HepG2 (cell line): ENCODE data around the gene PTPRCAP. TPM values are rescaled to one million over a fixed set of nuclear protein-coding genes. Genes with fewer than 3 reads are reported as not detected.

Experiments used
- ATAC-seq: fragments of 200-7000 bp; cut with Tn5 transposase; 3 replicates; pipeline ENCODE4 v1.9.1; 2020; ENCODE audit warnings: mild to moderate bottlenecking, moderate library complexity
- BruUV-seq: library from RNA; stranded (reverse); fragments of 400-500 nt; replicated peaks from 2 replicates; lab custom pipeline; 2021; lab: Mats Ljungman, UMichigan
- CTCF ChIA-PET: fragments of 300-600 bp; formaldehyde crosslinking; extraction: SDS; loops from one replicate; lab custom pipeline; 2021; ENCODE audit warnings: low total read pairs, inconsistent platforms, low intra/inter-chr PET ratio; lab: Yijun Ruan, JAX
- POLR2A ChIA-PET: fragments of 350-600 bp; sonication (Branson Sonifier 250); formaldehyde crosslinking; loops from one replicate; lab custom pipeline; 2020; ENCODE audit warnings: antibody characterized with exemption, inconsistent platforms; lab: Yijun Ruan, JAX
- DNase-seq: peaks from one replicate; pipeline ENCODE4 v3.0.0-alpha.2; 2015; ENCODE audit warnings: low spot score
- FAIRE-seq: peaks from 3 replicates; lab custom pipeline; 2011; peaks lifted over from hg19 to GRCh38; lab: Jason Lieb, UNC
- H2AFZ ChIP-seq: one replicate; pipeline ENCODE4 v1.6.1; 2011; ENCODE audit warnings: low read length, inconsistent platforms
- H3K27ac ChIP-seq: fragments of 300-600 bp; 3 replicates; pipeline ENCODE4 v1.8.0; 2011; ENCODE audit warnings: mixed run types, mild to moderate bottlenecking, mixed read lengths, low read length, inconsistent platforms; ENCODE audit not compliant: insufficient read depth; ENCODE audit errors: extremely low read length
- H3K27me3 ChIP-seq, 2 experiments: fragments of 200-600 bp in 1 of 2; 2 replicates in 1 of 2; 3 replicates in 1 of 2; pipeline versions ENCODE4 v1.6.0 to v1.8.0; 2011; ENCODE audit warnings: low read length in 2 of 2, mild to moderate bottlenecking in 2 of 2, moderate library complexity in 2 of 2, inconsistent platforms in 1 of 2; ENCODE audit not compliant: insufficient read depth in 2 of 2, control insufficient read depth in 1 of 2
- H3K36me3 ChIP-seq, 2 experiments: fragments of 200-600 bp in 1 of 2; replicated peaks in 1 of 2; 2 replicates in 1 of 2; 3 replicates in 1 of 2; pipeline versions ENCODE4 v1.5.1 to v1.8.0; 2011; ENCODE audit warnings: low read length in 2 of 2, inconsistent platforms in 1 of 2; ENCODE audit not compliant: insufficient read depth in 2 of 2, control insufficient read depth in 1 of 2
- H3K4me1 ChIP-seq: 2 replicates; pipeline ENCODE4 v1.5.1; 2012; ENCODE audit warnings: low read length, inconsistent platforms; ENCODE audit not compliant: insufficient read depth
- H3K4me2 ChIP-seq: 2 replicates; pipeline ENCODE4 v1.6.0; 2011; ENCODE audit warnings: low read depth, low read length, inconsistent platforms
- H3K4me3 ChIP-seq, 3 experiments: fragments of 200-600 bp in 1 of 3; sonication (generic), shearing (Covaris generic) in 1 of 3; replicated peaks in 1 of 3; 2 replicates each; pipeline ENCODE4 v1.5.1; 2011 to 2016; ENCODE audit warnings: low read length in 3 of 3, inconsistent platforms in 2 of 3, low read depth in 2 of 3, mild to moderate bottlenecking in 2 of 3, control low read depth in 1 of 3, mixed read lengths in 1 of 3; ENCODE audit not compliant: insufficient read depth in 1 of 3
- H3K79me2 ChIP-seq: one replicate; pipeline ENCODE4 v1.6.1; 2011; ENCODE audit warnings: low read length, inconsistent platforms; ENCODE audit not compliant: insufficient read depth
- H3K9ac ChIP-seq: 2 replicates; pipeline ENCODE4 v1.6.0; 2011; ENCODE audit warnings: mild to moderate bottlenecking, low read depth, low read length, inconsistent platforms; ENCODE audit not compliant: insufficient read depth
- H3K9me3 ChIP-seq: 2 replicates; pipeline ENCODE4 v1.5.1; 2012; ENCODE audit warnings: mild to moderate bottlenecking, low read length
- H4K20me1 ChIP-seq: 2 replicates; pipeline ENCODE4 v1.6.0; 2011; ENCODE audit warnings: inconsistent platforms, mild to moderate bottlenecking, low read length, moderate library complexity; ENCODE audit not compliant: insufficient read depth
- CEBPG ChIP-seq: IDR thresholded peaks from 2 replicates; pipeline ENCODE4 v1.6.1; 2016
- FOXA1 ChIP-seq, 2 experiments: fragments of 450-650 bp in 1 of 2; sonication (generic) in 1 of 2; formaldehyde crosslinking in 1 of 2; IDR thresholded peaks; 2 replicates each; pipeline versions ENCODE4 v1.4.0 to v1.6.1; 2016 to 2020; ENCODE audit warnings: missing genetic modification reagents in 1 of 2
- FOXJ3 ChIP-seq: sonication (generic); formaldehyde crosslinking; IDR thresholded peaks from 2 replicates; pipeline ENCODE4 v1.4.0; 2020; ENCODE audit warnings: missing genetic modification reagents, mild to moderate bottlenecking, borderline replicate concordance
- HES4 ChIP-seq: sonication (generic); formaldehyde crosslinking; IDR thresholded peaks from 2 replicates; pipeline ENCODE4 v1.9.0; 2021; ENCODE audit warnings: mild to moderate bottlenecking, missing genetic modification reagents, borderline replicate concordance
- HNRNPL ChIP-seq: fragments of 200-400 bp; formaldehyde crosslinking; IDR thresholded peaks from 2 replicates; pipeline ENCODE4 v1.6.1; 2017; ENCODE audit warnings: mild to moderate bottlenecking, low read depth, low read length
- NFE2L2 ChIP-seq: fragments of 150-350 bp; IDR thresholded peaks from 2 replicates; pipeline ENCODE4 v1.6.1; 2014; ENCODE audit warnings: low read length
- NR2F1 ChIP-seq, 2 experiments: fragments of 450-650 bp in 1 of 2; formaldehyde crosslinking in 1 of 2; IDR thresholded peaks; 2 replicates each; pipeline versions ENCODE4 v1.5.0 to v1.6.1; 2016 to 2020; ENCODE audit warnings: mild to moderate bottlenecking in 1 of 2, missing compliant biosample characterization in 1 of 2, missing genetic modification reagents in 1 of 2, moderate library complexity in 1 of 2
- PCBP1 ChIP-seq: fragments of 200-400 bp; formaldehyde crosslinking; IDR thresholded peaks from 2 replicates; pipeline ENCODE4 v1.6.1; 2017; ENCODE audit warnings: mild to moderate bottlenecking, low read depth, low read length, borderline replicate concordance
- PHF5A ChIP-seq: IDR thresholded peaks from one replicate; pipeline ENCODE4 v1.6.1; 2018; ENCODE audit warnings: low read depth, missing genetic modification reagents; ENCODE audit not compliant: unreplicated experiment
- SOX13 ChIP-seq, 3 experiments: fragments of 450-650 bp in 1 of 3; sonication (generic) in 1 of 3; formaldehyde crosslinking in 1 of 3; IDR thresholded peaks in 2 of 3; conservative IDR thresholded peaks in 1 of 3; 2 replicates each; pipeline versions ENCODE4 v1.5.0 to v1.6.1; 2016 to 2020; ENCODE audit warnings: antibody characterized with exemption in 1 of 3, mild to moderate bottlenecking in 1 of 3, missing compliant biosample characterization in 1 of 3, missing genetic modification reagents in 1 of 3, moderate library complexity in 1 of 3
- ZNF383 ChIP-seq: sonication (generic); formaldehyde crosslinking; IDR thresholded peaks from 2 replicates; pipeline ENCODE4 v1.4.0; 2020; ENCODE audit warnings: missing genetic modification reagents, mild to moderate bottlenecking, borderline replicate concordance
- ZNF563 ChIP-seq: sonication (generic); formaldehyde crosslinking; IDR thresholded peaks from 2 replicates; pipeline ENCODE4 v1.8.0; 2022; ENCODE audit warnings: mild to moderate bottlenecking, moderate library complexity, missing genetic modification reagents
- ZSCAN21 ChIP-seq: sonication (generic); formaldehyde crosslinking; IDR thresholded peaks from 2 replicates; pipeline ENCODE4 v1.8.0; 2022; ENCODE audit warnings: mild to moderate bottlenecking, missing genetic modification reagents, moderate library complexity, borderline replicate concordance
- WGBS: methylation state at CpG from one replicate; pipeline ENCODE4 v1.1.6; 2017; ENCODE audit warnings: low lambda C conversion rate; 5-methylcytosine and 5-hydroxymethylcytosine counted together
- in situ Hi-C: cut with HindIII; loops from 2 replicates; pipeline ENCODE4 v1.10.0; 2017; ENCODE audit warnings: low pct_unique_long_range_greater_than_20kb; ENCODE audit not compliant: extremely low pct_ligation_motif_present
- intact Hi-C: fragments of 100-400 bp; cut with micrococcal nuclease; formaldehyde crosslinking; loops from one replicate; pipeline ENCODE4 v1.10.0; 2022; ENCODE audit not compliant: unreplicated experiment
- polyA plus RNA-seq, 8 experiments: library from polyadenylated mRNA; depleted of rRNA in 3 of 8; stranded (reverse) in 7 of 8; unstranded in 1 of 8; fragments of >200 nt; fragmentation: Illumina TruSeq in 4 of 8; extraction: Trizol in 4 of 8; gene quantifications; 2 replicates each; pipeline versions ENCODE4 v1.2.1 to v1.2.3, GENCODE V29; 2011 to 2016; ENCODE audit warnings: low read depth in 4 of 8, missing spikeins in 1 of 8, mixed read lengths in 1 of 8; ENCODE audit not compliant: insufficient read depth in 1 of 8
- total RNA-seq, 5 experiments: library from RNA; depleted of rRNA; stranded (reverse); fragments of >200 nt; fragmentation: Illumina TruSeq; extraction: Trizol; gene quantifications; 2 replicates each; pipeline ENCODE4 v1.2.3, GENCODE V29; 2016; ENCODE audit warnings: low read depth in 1 of 5
- TF ChIP-seq, protein P1 (sequence below): fragments of 450-650 bp; IDR thresholded peaks from 2 replicates; pipeline ENCODE4 v1.6.1; 2017; ENCODE audit warnings: mild to moderate bottlenecking
- TF ChIP-seq, protein P2 (sequence below): IDR thresholded peaks from 2 replicates; pipeline ENCODE4 v1.6.1; 2012; ENCODE audit warnings: low read length, improper control_type of control experiment

The PTPRCAP gene
- total and polyA plus RNA-seq, 2 of the 13 experiments (the other 11 are each of a cell fraction or from before 2014, with no cell fraction given) = 0.60 to 0.70 TPM

- TF ChIP-seq, protein P1, sequence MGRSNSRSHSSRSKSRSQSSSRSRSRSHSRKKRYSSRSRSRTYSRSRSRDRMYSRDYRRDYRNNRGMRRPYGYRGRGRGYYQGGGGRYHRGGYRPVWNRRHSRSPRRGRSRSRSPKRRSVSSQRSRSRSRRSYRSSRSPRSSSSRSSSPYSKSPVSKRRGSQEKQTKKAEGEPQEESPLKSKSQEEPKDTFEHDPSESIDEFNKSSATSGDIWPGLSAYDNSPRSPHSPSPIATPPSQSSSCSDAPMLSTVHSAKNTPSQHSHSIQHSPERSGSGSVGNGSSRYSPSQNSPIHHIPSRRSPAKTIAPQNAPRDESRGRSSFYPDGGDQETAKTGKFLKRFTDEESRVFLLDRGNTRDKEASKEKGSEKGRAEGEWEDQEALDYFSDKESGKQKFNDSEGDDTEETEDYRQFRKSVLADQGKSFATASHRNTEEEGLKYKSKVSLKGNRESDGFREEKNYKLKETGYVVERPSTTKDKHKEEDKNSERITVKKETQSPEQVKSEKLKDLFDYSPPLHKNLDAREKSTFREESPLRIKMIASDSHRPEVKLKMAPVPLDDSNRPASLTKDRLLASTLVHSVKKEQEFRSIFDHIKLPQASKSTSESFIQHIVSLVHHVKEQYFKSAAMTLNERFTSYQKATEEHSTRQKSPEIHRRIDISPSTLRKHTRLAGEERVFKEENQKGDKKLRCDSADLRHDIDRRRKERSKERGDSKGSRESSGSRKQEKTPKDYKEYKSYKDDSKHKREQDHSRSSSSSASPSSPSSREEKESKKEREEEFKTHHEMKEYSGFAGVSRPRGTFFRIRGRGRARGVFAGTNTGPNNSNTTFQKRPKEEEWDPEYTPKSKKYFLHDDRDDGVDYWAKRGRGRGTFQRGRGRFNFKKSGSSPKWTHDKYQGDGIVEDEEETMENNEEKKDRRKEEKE = no peak
These were observed 31.7 kb downstream of the PTPRCAP start (continued) for GRCh38 chr11:67405688-67406339.

- ChIA-PET CTCF (no interaction called here), POLR2A (interaction anchor here (4.4 to 6.2 kb wide), 2 partner anchors 15 to 51 kb away, joined by 42 to 78 read pairs; partner anchors contain the start of gene POLD4)
- no CpG with 5 or more reads among the region's 6 CpGs for WGBS
- H3K9ac ChIP-seq = no peak overlapping the region
- no peaks in the 10 kb centered on the region for H3K9me3 ChIP-seq
- H3K36me3 ChIP-seq = peaks cover 0 to 3% of the 10 kb centered on the region in 2 experiments; a peak in 1 of 5 replicates
- BruUV-seq = no TSS peak
- in situ Hi-C loops (no loop called here), intact Hi-C loops (no loop called here)
- peaks cover 3% of the 10 kb centered on the region; the same call in 1 of the 2 replicates for H4K20me1 ChIP-seq
- no peak for ATAC-seq
- no peak for DNase-seq
- H3K79me2 ChIP-seq = peaks cover 11% of the 10 kb centered on the region
- no peak for FAIRE-seq
- H3K4me1 ChIP-seq = peaks cover 61% of the 10 kb centered on the region
- peak overlapping the region in 1 of 3 experiments; percentile 57; a peak in 1 of 6 replicates for H3K4me3 ChIP-seq
- peaks cover 2 to 4% of the 10 kb centered on the region in 2 experiments; a peak in 1 of 5 replicates for H3K27me3 ChIP-seq
- no peak overlapping the region for H3K27ac ChIP-seq
- no peak overlapping the region for H2AFZ ChIP-seq
- peak overlapping the region; percentile 69 for H3K4me2 ChIP-seq
- TF ChIP-seq, protein P2, sequence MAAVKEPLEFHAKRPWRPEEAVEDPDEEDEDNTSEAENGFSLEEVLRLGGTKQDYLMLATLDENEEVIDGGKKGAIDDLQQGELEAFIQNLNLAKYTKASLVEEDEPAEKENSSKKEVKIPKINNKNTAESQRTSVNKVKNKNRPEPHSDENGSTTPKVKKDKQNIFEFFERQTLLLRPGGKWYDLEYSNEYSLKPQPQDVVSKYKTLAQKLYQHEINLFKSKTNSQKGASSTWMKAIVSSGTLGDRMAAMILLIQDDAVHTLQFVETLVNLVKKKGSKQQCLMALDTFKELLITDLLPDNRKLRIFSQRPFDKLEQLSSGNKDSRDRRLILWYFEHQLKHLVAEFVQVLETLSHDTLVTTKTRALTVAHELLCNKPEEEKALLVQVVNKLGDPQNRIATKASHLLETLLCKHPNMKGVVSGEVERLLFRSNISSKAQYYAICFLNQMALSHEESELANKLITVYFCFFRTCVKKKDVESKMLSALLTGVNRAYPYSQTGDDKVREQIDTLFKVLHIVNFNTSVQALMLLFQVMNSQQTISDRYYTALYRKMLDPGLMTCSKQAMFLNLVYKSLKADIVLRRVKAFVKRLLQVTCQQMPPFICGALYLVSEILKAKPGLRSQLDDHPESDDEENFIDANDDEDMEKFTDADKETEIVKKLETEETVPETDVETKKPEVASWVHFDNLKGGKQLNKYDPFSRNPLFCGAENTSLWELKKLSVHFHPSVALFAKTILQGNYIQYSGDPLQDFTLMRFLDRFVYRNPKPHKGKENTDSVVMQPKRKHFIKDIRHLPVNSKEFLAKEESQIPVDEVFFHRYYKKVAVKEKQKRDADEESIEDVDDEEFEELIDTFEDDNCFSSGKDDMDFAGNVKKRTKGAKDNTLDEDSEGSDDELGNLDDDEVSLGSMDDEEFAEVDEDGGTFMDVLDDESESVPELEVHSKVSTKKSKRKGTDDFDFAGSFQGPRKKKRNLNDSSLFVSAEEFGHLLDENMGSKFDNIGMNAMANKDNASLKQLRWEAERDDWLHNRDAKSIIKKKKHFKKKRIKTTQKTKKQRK = no peak
- no peak for TF ChIP-seq CEBPG
- no peak for TF ChIP-seq ZNF383 (CRISPR knock-in tag)
- no peak for TF ChIP-seq PCBP1
- no peak for TF ChIP-seq PHF5A (CRISPR knock-in tag)
- TF ChIP-seq ZSCAN21 (CRISPR knock-in tag) = 0 out of 2 replicates have a peak, but pooled peaks have one; percentile 25
- no peak for TF ChIP-seq FOXA1 (IDR thresholded peaks at IDR 0.05)
- no peak for TF ChIP-seq FOXA1 (CRISPR knock-in tag; IDR thresholded peaks at IDR 0.05)
- peak; percentile 45; the same call in 1 of the 2 replicates for TF ChIP-seq ZNF563 (CRISPR knock-in tag)
- no peak for TF ChIP-seq NR2F1 (CRISPR knock-in tag; IDR thresholded peaks at IDR 0.05)
- TF ChIP-seq SOX13 (IDR thresholded peaks at IDR 0.05) = no peak
- no peak for TF ChIP-seq SOX13 (CRISPR knock-in tag; conservative IDR thresholded peaks at IDR 0.05 in 1 of 2, IDR thresholded peaks at IDR 0.05 in 1 of 2)
- TF ChIP-seq FOXJ3 = no peak
- no peak for TF ChIP-seq NFE2L2
- peak; percentile 88 for TF ChIP-seq HNRNPL
- TF ChIP-seq HES4 (CRISPR knock-in tag) = 0 out of 2 replicates have a peak, but pooled peaks have one; percentile 31
These were observed 32.3 kb downstream of the PTPRCAP start for GRCh38 chr11:67405196-67405567.
